ENCODE data around the gene RFX1.

The RFX1 gene

GRCh38 chr19:13995878-13996765 is 10.0 kb downstream of the RFX1 start:
- no peak for DNase-seq

GRCh38 chr19:13995017-13995728 is 10.9 kb downstream of the RFX1 start:
- no peak for DNase-seq

GRCh38 chr19:13993590-13994300 is 12.4 kb downstream of the RFX1 start:
- no peak for DNase-seq

GRCh38 chr19:13992025-13992424 is 14.1 kb downstream of the RFX1 start:
- no peak for DNase-seq

GRCh38 chr19:13990085-13990484 is 16.0 kb downstream of the RFX1 start:
- DNase-seq = no peak

GRCh38 chr19:13989487-13989886 is 16.6 kb downstream of the RFX1 start:
- DNase-seq = no peak

GRCh38 chr19:13987101-13987890 is 18.8 kb downstream of the RFX1 start:
- no peak for DNase-seq

GRCh38 chr19:13986348-13986904 is 19.7 kb downstream of the RFX1 start:
- DNase-seq = peak; percentile 99

- no peak for DNase-seq
Measured at GRCh38 chr19:13985771-13986347, 20.3 kb downstream of the RFX1 start.

GRCh38 chr19:13984875-13985741 is 21.0 kb downstream of the RFX1 start:
- no peak for DNase-seq

- no peak for DNase-seq
Measured at GRCh38 chr19:13984186-13984585, 21.9 kb downstream of the RFX1 start.

- DNase-seq = no peak
Measured at GRCh38 chr19:13983213-13983889, 22.8 kb downstream of the RFX1 start.

- no peak for DNase-seq
Measured at GRCh38 chr19:13982773-13983172, 23.3 kb downstream of the RFX1 start.

- no peak for DNase-seq
Measured at GRCh38 chr19:13981988-13982501, 24.1 kb downstream of the RFX1 start.

- DNase-seq = no peak
Measured at GRCh38 chr19:13981467-13981866, 24.7 kb downstream of the RFX1 start.

GRCh38 chr19:13981021-13981420 is 25.1 kb downstream of the RFX1 start:
- no peak for DNase-seq

- no peak for DNase-seq
Measured at GRCh38 chr19:13980340-13980739, 25.8 kb downstream of the RFX1 start.

GRCh38 chr19:13979686-13980085 is 26.4 kb downstream of the RFX1 start:
- DNase-seq = no peak

GRCh38 chr19:13979244-13979615 is 26.9 kb downstream of the RFX1 start:
- no peak for DNase-seq
